ENCODE data around the gene RTN4R.
"Not testable (repeated sequence)": the region's sequence is repeated elsewhere in the genome, so short reads cannot be mapped to it uniquely, and the experiment has no call there.

RTN4R gene

DNA sequence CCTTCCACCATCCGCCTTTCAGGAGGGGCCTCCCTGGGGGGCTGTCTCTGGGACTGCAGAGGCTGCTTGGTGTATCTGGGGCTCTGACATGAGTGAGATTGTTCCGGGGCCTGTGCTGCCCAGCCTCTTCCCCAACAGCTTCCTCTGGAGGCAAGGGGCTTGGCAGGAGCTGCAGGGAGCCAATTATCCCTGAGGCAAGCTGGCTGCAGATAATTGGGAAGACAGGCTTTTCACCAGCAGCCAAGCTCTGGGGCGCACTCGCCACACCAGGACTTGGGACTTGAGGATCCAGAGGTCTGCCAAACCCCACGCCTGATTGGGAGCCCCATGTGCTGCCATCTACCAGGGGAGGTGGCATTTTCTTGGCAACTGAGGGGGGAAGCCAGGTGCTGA, 15.6 kb upstream of the RTN4R start:
- H2AFZ ChIP-seq (ENCODE audit: low read length, unreplicated experiment): no peak overlapping the region
- H3K4me3 ChIP-seq (ENCODE audit: low read depth, low read length): no peak overlapping the region
- H3K36me3 ChIP-seq (ENCODE audit: insufficient read depth, low read length): no peaks in the 10 kb centered on the region
- H3K79me2 ChIP-seq (ENCODE audit: control insufficient read depth, insufficient read depth, low read length, unreplicated experiment): no peaks in the 10 kb centered on the region
- no peak overlapping the region for H3K27ac ChIP-seq (ENCODE audit: low read depth, low read length)
- no peaks in the 10 kb centered on the region for H3K27me3 ChIP-seq (ENCODE audit: insufficient read depth, low read length)
- no peaks in the 10 kb centered on the region for H3K4me1 ChIP-seq (ENCODE audit: control insufficient read depth, insufficient read depth, low read length, unreplicated experiment)

DNA sequence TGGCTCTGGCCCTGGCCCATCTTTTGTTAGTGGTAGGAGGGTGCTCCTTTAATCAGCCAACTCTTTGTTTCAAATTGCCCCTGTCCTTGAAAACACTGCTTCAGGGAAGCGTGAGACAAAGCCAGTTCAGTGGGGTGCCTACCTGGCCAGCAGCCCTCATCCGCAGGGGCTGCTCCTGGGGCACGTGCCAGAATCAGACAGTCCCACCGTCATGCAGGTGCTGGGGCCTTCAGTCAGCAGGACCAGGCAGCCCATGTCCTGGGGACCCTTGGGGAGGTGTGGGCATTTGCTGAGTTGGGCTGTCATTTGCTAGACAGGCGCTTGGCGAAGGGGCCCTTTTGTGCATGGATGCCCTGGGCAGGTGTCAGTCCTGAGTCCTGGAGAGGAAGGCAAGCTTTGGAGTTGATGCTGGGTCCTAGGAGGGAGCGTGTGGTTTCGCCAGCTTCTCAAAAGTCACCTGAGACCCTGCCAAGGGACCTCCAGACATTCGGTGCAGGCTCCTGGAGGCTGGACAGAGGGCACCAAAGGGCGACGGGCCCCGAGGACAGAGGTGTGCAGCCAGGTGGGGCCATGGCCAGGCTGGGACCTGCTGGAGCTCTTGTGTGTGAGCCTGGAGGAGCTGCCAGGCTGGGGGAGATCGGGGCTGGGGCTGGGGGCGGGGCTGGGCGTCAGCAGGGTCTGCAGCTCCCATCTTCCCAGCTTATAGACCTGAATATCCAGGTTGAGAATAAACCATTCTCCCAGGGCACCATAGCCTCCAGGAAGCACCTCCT, 15.0 kb upstream of the RTN4R start:
- Histone ChIP-seq H3K79me2 (ENCODE audit: control insufficient read depth, insufficient read depth, low read length, unreplicated experiment) (no peaks in the 10 kb centered on the region), H3K27me3 (ENCODE audit: insufficient read depth, low read length) (no peaks in the 10 kb centered on the region), H3K4me1 (ENCODE audit: control insufficient read depth, insufficient read depth, low read length, unreplicated experiment) (no peaks in the 10 kb centered on the region), H2AFZ (ENCODE audit: low read length, unreplicated experiment) (no peak overlapping the region), H3K27ac (ENCODE audit: low read depth, low read length) (no peak overlapping the region), H3K4me3 (ENCODE audit: low read depth, low read length) (no peak overlapping the region), H3K36me3 (ENCODE audit: insufficient read depth, low read length) (no peaks in the 10 kb centered on the region)

GRCh38 chr22:20281891-20282290, 13.8 kb upstream of the RTN4R start:
- Histone ChIP-seq H3K27ac (ENCODE audit: low read depth, low read length) (no peak overlapping the region), H3K79me2 (ENCODE audit: control insufficient read depth, insufficient read depth, low read length, unreplicated experiment) (no peaks in the 10 kb centered on the region), H3K4me1 (ENCODE audit: control insufficient read depth, insufficient read depth, low read length, unreplicated experiment) (no peaks in the 10 kb centered on the region), H3K27me3 (ENCODE audit: insufficient read depth, low read length) (no peaks in the 10 kb centered on the region), H3K4me3 (ENCODE audit: low read depth, low read length) (no peak overlapping the region), H3K36me3 (ENCODE audit: insufficient read depth, low read length) (no peaks in the 10 kb centered on the region), H2AFZ (ENCODE audit: low read length, unreplicated experiment) (no peak overlapping the region)

DNA sequence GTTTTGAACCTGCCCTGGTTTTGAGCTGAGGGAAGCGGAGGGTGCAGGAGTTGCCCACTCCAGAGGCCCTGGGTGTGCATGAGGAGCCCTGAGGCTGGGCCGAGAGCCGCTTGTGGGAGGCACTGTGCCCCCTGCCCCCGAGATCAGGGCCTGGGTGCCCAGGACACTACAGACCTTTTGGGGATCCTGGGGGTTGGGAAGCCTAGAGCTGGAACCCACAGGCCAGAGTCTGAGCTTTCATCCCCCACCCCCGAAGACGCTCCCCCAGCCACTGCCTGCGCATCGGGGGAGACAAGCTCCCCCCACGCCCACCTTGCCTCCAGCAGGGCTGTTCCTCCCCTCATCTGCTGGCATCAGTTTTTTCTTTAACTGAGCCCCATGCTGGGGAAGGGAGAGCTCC, 13.4 kb upstream of the RTN4R start:
- H3K36me3 ChIP-seq (ENCODE audit: insufficient read depth, low read length); H3K4me3 ChIP-seq (ENCODE audit: low read depth, low read length); H3K27ac ChIP-seq (ENCODE audit: low read depth, low read length); H3K4me1 ChIP-seq (ENCODE audit: control insufficient read depth, insufficient read depth, low read length, unreplicated experiment); H3K27me3 ChIP-seq (ENCODE audit: insufficient read depth, low read length); H3K79me2 ChIP-seq (ENCODE audit: control insufficient read depth, insufficient read depth, low read length, unreplicated experiment); H2AFZ ChIP-seq (ENCODE audit: low read length, unreplicated experiment): not testable (repeated sequence)

DNA sequence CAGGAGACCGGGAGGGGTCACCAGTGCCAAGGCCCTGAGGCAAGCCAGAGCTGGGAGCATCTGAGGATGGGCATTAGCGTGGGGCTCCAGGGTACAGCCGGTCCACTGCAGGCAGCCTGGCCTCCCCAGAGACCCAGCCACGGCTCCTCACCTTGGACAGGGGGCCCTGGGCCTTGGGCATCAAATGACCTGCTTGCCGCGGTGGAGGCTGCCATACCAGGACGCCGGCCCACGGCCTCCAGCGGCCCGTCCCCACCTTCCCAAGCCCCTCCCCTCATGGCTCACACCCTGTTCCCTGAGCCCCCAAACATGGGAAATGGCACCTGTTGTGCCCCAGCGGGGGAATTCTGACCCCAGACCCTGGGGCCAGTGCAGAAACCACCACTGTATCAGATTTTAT, 12.7 kb upstream of the RTN4R start:
- no peaks in the 10 kb centered on the region for H3K79me2 ChIP-seq (ENCODE audit: control insufficient read depth, insufficient read depth, low read length, unreplicated experiment)
- H3K27ac ChIP-seq (ENCODE audit: low read depth, low read length): no peak overlapping the region
- no peaks in the 10 kb centered on the region for H3K4me1 ChIP-seq (ENCODE audit: control insufficient read depth, insufficient read depth, low read length, unreplicated experiment)
- H2AFZ ChIP-seq (ENCODE audit: low read length, unreplicated experiment): no peak overlapping the region
- no peak overlapping the region for H3K4me3 ChIP-seq (ENCODE audit: low read depth, low read length)
- no peaks in the 10 kb centered on the region for H3K36me3 ChIP-seq (ENCODE audit: insufficient read depth, low read length)
- no peaks in the 10 kb centered on the region for H3K27me3 ChIP-seq (ENCODE audit: insufficient read depth, low read length)

GRCh38 chr22:20280163-20280562, 12.0 kb upstream of the RTN4R start:
- not testable (repeated sequence) for H2AFZ ChIP-seq (ENCODE audit: low read length, unreplicated experiment); H3K27me3 ChIP-seq (ENCODE audit: insufficient read depth, low read length); H3K4me1 ChIP-seq (ENCODE audit: control insufficient read depth, insufficient read depth, low read length, unreplicated experiment); H3K27ac ChIP-seq (ENCODE audit: low read depth, low read length); H3K4me3 ChIP-seq (ENCODE audit: low read depth, low read length); H3K79me2 ChIP-seq (ENCODE audit: control insufficient read depth, insufficient read depth, low read length, unreplicated experiment); H3K36me3 ChIP-seq (ENCODE audit: insufficient read depth, low read length)

DNA sequence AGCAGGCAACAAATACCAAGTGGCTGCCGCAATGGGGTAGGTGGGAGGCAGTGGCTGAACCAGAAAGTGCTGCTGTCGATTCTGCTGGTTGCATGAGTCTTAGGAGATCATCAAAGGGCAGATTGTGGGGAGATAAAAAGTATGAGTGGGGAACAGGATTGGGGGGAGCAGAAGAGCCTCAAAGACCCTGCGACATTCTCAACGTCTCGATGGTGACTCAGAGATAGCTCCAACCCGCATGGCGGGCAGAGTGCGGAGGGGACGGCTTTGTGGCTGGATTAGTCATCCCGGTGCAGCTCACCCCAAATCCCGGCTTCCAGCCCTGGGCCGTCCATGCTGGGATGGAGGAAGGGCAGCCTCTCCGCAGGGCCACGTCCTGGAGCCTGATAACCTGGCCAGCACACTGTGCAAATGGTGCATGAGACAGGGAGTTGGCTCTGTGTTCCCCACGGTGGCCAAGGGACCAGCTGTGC, 11.6 kb upstream of the RTN4R start:
- no peaks in the 10 kb centered on the region for H3K4me1 ChIP-seq (ENCODE audit: control insufficient read depth, insufficient read depth, low read length, unreplicated experiment)
- H3K36me3 ChIP-seq (ENCODE audit: insufficient read depth, low read length): no peaks in the 10 kb centered on the region
- H3K4me3 ChIP-seq (ENCODE audit: low read depth, low read length): no peak overlapping the region
- H3K27ac ChIP-seq (ENCODE audit: low read depth, low read length): no peak overlapping the region
- H3K27me3 ChIP-seq (ENCODE audit: insufficient read depth, low read length): no peaks in the 10 kb centered on the region
- H2AFZ ChIP-seq (ENCODE audit: low read length, unreplicated experiment): no peak overlapping the region
- no peaks in the 10 kb centered on the region for H3K79me2 ChIP-seq (ENCODE audit: control insufficient read depth, insufficient read depth, low read length, unreplicated experiment)

- H3K4me3 ChIP-seq (ENCODE audit: low read depth, low read length); H3K27me3 ChIP-seq (ENCODE audit: insufficient read depth, low read length); H2AFZ ChIP-seq (ENCODE audit: low read length, unreplicated experiment); H3K4me1 ChIP-seq (ENCODE audit: control insufficient read depth, insufficient read depth, low read length, unreplicated experiment); H3K36me3 ChIP-seq (ENCODE audit: insufficient read depth, low read length); H3K27ac ChIP-seq (ENCODE audit: low read depth, low read length); H3K79me2 ChIP-seq (ENCODE audit: control insufficient read depth, insufficient read depth, low read length, unreplicated experiment): not testable (repeated sequence)
Measured at GRCh38 chr22:20278726-20279490, 10.8 kb upstream of the RTN4R start.

- H3K27ac ChIP-seq (ENCODE audit: low read depth, low read length); H3K79me2 ChIP-seq (ENCODE audit: control insufficient read depth, insufficient read depth, low read length, unreplicated experiment); H3K36me3 ChIP-seq (ENCODE audit: insufficient read depth, low read length); H2AFZ ChIP-seq (ENCODE audit: low read length, unreplicated experiment); H3K4me3 ChIP-seq (ENCODE audit: low read depth, low read length); H3K27me3 ChIP-seq (ENCODE audit: insufficient read depth, low read length); H3K4me1 ChIP-seq (ENCODE audit: control insufficient read depth, insufficient read depth, low read length, unreplicated experiment): not testable (repeated sequence)
Measured at GRCh38 chr22:20277936-20278635, 10.0 kb upstream of the RTN4R start.

DNA sequence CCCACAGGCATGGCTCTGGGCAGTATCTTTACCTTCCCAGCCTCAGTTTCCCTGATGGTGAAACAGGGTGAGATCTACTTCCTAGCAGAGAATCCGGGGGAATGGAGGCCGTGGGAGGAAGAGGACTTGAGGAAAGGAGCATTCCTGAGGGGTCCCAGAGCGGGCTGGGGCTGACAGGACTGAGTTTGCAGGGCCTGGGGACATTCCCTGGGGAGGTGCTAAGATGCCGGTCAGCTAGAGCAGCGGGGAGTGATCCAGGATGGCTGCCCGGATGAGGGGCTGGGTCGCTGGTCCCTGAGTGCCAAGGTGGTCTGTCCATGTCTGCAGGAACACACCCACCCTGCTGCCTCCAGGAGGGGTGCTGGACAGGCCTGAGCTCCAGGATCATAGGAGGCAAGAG, 8.3 kb upstream of the RTN4R start:
- H3K4me3 ChIP-seq (ENCODE audit: low read depth, low read length): no peak overlapping the region
- no peaks in the 10 kb centered on the region for H3K4me1 ChIP-seq (ENCODE audit: control insufficient read depth, insufficient read depth, low read length, unreplicated experiment)
- H3K27ac ChIP-seq (ENCODE audit: low read depth, low read length): no peak overlapping the region

More for the DNA sequence above, 8.3 kb upstream of the RTN4R start:
- H3K27me3 ChIP-seq (ENCODE audit: insufficient read depth, low read length): no peaks in the 10 kb centered on the region
- H2AFZ ChIP-seq (ENCODE audit: low read length, unreplicated experiment): no peak overlapping the region
- H3K79me2 ChIP-seq (ENCODE audit: control insufficient read depth, insufficient read depth, low read length, unreplicated experiment): no peaks in the 10 kb centered on the region
- no peaks in the 10 kb centered on the region for H3K36me3 ChIP-seq (ENCODE audit: insufficient read depth, low read length)
